Measurements from ENCODE around the gene AKAP1.

GRCh38 chr17:57151798-57152197 lies 66.8 kb downstream of the AKAP1 start:
- TF ChIP-seq CTCF (conservative IDR thresholded peaks at IDR 0.05; ENCODE audit: low read depth, low read length), result no peak
- TF ChIP-seq EZH2phosphoT487 (IDR thresholded peaks at IDR 0.05; ENCODE audit: borderline replicate concordance, low read length), result no peak
